ENCODE results near the gene IL2RA.

IL2RA gene

DNA sequence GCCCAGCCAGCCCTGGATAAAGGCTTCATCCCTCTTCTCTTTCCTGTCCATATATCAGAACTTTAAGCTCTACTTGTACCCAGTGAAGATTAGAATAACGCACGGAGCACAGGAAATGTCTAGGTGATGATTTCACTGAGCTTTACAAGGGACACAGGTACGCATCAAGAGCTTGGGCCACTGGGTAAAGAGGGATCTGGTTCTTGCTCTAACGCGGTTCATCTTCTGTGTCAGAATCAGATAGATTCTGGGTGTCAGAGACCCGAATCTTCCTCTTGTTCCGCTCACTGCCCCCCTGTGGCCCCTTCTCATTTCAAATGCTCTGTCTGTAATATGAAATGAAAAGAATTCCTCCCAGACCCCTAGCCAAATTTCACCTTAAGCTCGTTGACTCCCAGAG, 24.7 kb downstream of the IL2RA start:
- no peak for DNase-seq

DNA sequence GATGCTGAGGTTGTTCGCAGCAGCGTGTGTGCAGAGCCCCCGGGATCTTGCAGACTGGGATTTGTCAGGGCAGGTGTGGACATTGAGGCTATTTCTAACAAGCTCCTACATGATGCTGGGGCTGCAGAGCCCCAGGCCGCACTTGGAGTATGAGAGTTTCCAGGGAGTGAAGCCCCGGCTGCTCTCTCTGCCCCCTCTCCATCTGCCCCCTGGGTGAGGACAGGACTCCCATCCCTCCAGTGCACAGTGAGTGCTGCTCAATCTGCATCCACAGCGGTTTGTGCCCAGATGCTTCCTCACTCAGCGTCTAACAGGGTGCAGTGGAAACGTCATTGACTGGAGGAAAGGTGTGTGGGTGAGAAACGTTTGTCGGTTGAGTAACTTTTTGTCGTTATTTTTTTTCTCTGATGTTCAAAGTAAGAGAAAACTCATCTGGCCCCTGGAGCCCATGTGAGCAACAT, 25.3 kb downstream of the IL2RA start:
- DNase-seq, result no peak

DNA sequence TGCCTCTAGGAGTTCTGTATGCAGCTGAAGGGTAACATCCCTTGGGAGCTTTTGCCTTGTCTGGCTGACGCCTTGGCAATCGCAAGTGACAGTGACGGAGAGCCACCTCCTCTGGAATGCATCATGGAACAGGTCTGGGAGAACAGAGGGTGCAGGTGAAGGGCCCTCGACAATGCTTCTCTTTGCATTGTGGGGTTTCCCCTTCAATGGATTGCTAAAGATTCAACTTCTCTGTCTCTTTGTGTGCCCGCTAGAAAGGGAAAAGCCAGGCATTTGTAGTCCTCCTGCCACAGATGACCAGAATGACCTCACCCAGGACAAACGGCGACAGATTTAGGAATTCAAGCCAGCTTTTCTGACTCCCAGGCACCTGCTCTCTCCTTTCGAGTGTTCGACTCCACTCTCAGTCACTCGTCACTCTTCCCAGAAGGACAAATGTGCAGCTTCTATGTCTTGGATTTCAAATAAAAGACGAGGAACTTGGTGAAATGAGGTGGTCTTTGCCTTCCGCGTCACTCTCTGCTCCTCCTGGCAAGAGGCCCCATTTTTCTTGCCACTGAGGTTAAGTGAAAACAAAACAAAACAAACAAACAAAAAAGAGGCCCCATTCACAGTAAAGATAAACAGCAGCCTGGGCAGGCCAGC, 26.1 kb downstream of the IL2RA start:
- DNase-seq, result no peak

DNA sequence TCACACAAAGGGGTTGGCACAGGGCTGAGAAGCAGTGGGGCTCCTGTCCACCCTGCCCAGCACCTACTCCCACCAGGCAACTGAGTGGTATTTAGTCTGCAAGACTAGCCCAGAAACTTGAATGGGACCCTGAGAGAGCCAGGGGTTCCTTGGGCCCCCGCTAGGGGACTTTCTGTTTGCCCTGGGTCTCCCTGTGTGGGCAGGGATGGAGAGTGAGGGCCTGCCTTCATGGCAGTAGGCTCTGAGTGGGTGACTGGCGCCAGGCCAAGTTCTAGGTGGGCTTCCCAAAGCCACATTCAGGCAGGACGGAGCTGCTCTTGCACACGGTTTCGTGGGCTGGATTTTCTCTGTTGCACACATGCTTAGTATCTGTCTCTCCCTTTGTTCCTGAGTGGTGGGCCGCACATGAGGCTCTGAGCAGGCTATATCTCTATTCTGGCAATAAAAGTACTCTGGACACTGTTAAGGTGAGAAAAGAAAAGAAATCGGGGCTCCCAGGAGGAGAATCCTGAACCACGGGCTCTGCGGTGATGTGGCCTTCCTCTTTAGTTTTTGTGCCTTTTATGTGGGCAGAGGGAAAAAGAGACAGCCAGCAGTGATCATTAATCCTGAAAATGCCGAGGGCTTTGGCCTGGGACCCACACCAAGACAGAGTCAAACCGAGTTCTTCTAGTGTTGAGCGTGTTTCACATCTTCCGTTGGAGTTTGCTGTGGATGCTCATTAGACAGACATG, 26.9 kb downstream of the IL2RA start:
- no peak for DNase-seq

DNA sequence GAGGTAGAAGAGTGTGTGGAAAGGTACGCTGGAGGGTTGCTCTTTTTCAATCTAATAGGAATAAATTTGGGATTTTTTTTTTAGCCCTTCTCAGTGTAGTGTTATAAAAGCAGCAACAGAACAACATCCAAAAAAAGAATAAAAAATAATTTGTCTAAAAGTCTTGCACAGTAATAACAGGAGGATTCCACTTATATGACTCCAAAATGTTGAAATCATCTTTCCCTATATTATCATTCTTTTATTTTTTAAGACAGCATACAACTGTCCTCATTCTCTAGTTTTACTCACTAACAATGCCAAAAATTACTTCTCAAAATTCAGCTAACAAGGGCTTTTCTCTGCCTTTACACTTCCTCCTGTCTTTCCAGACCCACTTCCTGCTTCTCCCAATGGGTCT, 27.8 kb downstream of the IL2RA start:
- no peak for DNase-seq

DNA sequence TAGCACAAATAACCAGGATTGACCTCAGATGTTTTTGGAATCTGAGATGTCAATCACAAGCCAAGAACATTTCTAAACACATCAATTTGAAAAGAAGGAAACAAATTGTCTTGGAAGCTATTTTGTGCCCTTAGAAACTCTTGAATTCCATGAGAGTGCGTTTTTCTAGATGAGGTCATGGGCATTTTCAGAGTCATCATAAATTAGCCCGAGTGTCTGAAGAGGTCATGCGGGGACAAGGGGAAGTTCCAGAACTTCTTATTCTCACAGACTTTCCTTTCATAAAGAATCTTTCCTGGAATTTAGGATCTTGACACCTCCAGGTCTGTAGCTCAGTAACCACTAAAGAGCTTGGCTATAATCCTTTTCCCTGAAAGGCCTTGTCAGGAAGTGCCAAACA, 28.2 kb downstream of the IL2RA start:
- no peak for DNase-seq

DNA sequence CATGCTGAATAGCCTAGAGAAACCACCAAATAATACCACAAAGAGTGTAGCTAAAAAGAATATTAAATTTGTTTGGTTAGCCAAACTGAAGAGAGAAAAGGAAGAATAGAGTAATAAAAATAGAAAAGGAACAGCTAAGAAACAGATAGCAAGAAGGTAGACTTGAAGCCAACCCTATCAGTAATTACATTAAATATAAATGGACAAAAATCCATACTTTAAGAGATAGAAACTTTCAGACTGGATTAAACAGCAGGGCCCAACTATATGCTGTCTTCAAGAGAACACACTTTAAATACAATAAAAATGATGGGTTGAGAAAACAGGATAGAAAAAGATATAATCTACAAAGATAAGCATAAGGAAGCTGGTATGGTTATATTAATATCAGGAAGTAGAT, 31.2 kb downstream of the IL2RA start:
- DNase-seq, result no peak

DNA sequence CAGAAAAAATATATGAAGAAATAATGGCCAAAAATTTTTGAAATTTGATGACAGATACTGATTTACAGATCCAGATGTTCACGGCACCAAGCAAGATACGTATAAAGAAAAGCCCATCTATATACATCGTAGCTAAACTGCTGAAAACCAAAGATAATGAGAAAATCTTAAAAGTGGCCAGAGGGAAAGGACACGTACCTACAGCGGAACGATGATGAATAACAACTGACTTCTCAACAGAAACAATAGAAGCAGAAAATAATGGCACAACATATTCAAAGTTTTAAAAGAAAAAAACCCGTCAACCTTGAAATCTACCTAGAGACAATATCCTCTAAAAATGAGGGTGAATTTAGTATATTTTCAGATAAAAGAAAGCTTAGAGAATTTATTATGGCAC, 31.9 kb downstream of the IL2RA start:
- no peak for DNase-seq

DNA sequence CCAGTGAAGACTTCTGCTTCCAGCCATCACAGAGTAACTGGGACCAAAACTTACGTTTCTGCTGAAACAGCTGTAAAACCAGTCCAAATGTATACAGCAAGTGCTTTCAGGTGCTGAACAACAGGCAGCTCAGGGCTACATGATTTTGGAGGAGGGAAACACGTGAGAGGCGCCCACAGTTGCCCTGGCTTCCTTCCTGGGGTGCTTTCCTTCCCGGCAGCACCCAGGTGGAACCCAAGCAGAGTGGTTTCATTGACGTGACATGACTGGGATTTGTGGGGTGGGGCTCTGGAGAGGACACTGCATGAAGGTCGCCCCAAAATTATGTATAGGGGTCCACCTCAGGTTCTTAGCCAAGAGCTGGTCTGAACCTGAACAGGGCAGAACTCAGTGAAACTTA, 34.2 kb downstream of the IL2RA start:
- DNase-seq, result no peak

DNA sequence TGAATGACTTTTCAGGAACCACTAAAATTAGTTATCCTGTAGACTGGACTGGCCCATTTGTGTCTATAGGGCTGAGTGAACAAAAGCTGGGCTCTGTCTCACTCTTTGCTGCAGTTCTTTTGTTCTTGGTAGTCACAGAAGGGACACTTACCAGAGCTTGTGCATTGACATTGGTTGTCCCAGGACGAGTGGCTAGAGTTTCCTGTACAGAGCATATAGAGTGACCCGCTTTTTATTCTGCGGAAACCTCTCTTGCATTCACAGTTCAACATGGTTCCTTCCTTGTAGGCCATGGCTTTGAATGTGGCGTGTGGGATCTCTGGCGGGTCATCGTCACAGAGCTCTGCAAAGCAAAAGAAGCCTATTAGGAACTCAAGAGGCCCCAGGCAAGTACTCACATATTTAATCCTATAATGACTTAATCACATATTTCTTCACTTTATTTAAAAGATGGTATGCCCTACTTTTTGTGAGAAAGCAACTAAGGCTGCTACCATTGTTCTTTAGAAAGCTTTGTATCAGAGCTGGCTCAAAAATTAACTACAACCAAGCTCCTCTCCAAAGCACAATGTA, 36.4 kb downstream of the IL2RA start:
- DNase-seq, result no peak

DNA sequence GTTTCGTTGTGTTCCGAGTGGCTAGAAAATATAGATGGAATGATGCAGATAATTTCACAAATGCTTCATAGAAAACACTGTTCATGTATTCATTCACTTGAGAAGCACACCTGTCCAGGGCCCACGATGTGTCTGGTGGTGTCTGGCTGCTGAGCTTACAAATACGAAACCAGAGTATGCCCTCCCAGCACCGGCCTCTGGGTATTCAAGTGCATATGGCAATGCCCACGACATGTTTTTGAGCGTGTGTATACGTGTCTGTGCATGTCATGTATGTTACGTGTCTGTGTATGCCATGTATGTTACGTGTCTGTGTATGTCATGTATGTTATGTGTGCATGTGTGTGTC, 37.9 kb downstream of the IL2RA start:
- no peak for DNase-seq

DNA sequence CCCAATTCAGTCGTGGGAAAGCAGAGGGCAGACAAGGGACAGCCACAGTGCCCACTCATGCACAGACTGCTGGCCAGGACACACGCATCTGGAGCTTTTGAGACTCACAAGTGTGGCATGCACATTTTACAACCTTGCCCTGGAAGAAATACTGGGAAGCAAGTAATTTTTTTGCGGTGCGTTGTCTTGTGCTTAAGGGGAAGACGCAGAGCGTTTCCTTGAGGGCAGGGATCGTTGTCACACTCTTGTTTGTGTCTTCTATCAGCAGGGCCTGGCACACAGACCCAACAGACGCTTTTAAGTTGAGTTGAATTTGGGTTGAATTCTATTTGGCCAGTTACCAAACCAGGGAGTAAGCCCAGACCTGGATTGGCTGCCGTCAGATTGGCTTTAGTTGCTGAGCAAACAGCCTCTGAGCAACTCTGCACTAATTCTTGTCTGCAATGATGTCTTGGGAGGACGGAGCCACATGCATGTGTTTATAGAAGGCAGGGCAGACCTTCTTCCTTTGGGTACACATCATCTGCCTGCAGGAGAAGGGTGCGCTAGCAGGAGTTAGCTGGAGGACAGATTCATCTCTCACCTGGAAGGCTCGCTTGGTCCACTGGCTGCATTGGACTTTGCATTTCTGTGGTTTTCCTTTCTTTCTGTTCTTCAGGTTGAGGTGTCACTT, 38.4 kb downstream of the IL2RA start:
- DNase-seq, result no peak

DNA sequence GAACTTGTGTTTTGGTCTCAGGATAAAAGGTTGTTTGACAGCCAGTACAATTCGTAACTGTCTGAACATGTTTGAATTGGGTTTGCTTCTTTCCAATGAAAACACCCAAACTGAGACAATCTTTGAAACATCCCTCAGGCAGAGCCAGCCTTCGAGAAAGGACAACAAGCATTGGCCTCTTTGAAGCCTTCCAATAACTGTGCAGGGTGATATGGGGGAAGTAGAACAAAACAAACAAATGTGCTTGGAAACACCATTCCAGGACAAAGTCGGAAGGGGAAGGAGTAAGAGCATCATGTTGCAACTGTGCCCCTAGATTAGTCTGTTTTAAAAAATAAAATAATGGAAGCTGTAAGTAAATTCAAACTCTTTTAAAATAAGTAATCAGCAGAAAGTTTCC, 39.5 kb downstream of the IL2RA start:
- no peak for DNase-seq

DNA sequence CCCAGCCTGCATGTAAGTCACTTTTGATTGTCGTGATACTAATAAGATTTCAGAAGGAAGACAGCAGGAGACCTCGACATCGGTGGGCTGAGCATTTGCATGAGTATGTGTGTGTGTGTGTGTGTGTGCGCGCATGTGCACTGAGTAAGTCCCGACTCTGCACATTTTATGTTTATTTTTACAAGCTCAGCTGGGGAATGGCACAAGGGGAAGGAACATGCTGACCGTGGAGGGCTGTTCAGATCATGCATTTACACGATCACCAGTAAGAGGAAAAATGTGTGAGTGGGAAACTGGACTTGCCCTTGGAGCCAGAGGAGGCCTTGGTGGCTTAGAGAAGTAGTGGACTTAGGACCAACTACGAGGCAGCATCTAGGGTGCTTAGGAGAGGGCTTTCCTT, 41.3 kb downstream of the IL2RA start:
- DNase-seq, result no peak

DNA sequence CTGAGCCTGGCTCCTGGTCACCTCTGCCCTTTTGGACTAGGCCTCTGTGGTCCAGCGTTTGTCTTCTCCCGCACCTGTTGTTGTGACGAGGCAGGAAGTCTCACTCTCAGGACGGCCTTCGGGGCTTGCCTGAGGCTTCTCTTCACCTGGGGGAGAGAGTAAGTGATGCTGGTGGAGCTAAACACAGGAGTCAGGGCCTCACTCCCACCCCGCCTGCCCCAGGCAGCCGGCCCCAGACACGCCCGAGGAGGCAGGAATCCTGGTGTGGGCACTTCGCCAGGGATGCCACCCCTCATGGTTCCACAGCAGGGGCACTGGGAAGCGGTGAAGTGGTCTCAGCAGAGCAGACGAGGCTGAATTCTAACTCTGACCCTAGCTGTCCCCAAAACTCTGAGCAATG, 42.4 kb downstream of the IL2RA start:
- DNase-seq, result no peak

DNA sequence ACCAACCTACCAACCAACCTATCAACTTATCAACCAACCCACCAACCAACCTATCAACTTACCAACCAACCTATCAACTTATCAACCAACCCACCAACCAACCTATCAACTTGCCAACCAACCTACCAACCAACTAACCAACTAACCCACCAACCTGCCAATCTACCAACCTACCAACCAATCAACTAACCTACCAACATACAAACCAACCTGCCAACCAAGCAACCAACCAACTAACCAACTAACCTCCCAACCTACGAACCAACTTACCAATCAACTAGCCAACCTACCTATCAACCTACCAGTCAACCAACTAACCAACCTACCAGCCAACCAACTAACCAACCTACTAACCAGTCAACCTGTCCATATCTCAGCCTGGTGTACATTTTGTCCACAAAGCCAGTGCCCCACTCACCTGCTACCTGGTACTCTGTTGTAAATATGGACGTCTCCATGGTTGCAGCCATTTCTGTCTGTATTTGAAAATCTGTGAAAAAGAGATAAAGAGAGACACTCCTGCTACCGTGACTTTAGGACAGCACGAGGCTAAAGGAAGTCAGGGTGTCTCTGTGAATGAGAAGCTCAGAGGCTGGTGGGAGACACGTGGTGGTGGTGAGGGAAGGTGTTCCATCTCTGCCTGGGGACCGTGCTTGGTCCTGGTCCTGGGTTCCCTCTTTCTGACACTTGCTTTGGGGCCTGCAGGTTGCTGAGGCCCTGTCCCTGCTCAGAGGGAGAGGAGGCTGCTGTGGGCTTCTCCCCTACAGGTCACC, 43.0 kb downstream of the IL2RA start:
- DNase-seq, result no peak

DNA sequence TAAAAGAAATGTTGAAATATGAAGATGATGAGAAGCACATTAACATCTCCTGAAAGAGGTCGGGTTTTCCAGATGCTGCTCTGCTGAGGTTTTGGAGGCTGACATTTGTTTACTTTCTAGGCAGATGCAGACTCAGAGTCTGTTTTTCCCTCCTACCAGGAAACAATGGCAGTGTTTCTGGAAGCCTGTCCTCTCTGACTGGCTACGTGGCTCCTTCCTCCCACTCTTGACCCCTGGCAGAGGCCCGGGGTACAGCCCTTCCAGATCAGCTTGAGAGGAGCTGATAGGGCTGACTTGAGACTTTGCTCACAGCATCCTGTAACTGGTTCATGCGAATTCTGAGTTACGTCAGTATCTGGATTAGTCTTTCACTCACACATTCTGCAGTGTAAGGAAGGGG, 43.7 kb downstream of the IL2RA start:
- DNase-seq, result no peak

DNA sequence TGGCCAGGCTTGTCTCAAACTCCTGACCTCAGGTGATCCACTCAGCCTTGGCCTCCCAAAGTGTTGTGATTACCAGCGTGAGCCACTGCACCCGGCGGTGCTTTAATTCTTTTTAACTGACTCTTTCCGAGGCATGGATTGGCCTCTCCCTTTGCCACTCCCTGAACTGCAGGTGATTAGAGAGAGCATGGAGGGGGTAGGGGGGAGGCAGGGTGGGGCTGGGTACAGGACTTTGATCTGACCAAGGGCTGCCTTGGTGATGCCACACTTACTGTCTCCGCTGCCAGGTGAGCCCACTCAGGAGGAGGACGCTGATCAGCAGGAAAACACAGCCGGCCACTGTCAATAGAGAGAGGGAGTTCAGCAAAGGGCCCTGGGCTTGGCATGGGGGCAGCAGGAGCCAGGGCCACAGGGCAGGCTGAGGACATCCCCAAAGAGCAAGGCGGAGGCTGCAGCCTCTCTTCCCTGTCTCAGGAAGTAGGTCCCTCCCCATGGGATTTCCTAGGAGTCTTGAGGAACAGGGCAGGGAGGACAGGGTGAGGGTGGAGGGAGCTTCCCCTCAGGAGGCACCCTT, 44.3 kb downstream of the IL2RA start:
- no peak for DNase-seq

DNA sequence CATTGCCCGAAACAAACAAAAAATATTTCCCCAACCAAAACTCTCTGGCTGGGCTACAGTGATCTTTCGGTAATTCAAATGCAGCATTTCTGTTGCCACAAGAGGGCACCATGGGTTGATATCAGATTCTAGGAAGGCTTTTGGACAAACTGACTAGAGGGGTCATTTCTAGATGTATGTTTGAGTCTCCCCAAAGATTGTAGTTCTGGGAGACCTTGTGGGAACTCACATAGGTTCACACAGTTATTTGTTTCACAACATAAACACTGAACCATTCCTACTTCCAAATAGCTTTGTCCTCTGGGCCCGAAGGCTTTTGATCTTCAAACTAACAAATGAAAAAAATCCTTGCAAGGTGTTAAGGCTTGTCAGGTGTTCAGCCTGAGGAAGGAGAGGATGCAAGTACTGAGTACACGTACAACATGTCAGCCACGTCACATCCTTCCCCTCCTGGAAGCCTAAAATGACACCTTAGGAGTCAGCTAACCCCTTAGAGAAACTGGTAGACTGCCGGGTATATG, 47.9 kb downstream of the IL2RA start:
- peak; percentile 62 for DNase-seq

DNA sequence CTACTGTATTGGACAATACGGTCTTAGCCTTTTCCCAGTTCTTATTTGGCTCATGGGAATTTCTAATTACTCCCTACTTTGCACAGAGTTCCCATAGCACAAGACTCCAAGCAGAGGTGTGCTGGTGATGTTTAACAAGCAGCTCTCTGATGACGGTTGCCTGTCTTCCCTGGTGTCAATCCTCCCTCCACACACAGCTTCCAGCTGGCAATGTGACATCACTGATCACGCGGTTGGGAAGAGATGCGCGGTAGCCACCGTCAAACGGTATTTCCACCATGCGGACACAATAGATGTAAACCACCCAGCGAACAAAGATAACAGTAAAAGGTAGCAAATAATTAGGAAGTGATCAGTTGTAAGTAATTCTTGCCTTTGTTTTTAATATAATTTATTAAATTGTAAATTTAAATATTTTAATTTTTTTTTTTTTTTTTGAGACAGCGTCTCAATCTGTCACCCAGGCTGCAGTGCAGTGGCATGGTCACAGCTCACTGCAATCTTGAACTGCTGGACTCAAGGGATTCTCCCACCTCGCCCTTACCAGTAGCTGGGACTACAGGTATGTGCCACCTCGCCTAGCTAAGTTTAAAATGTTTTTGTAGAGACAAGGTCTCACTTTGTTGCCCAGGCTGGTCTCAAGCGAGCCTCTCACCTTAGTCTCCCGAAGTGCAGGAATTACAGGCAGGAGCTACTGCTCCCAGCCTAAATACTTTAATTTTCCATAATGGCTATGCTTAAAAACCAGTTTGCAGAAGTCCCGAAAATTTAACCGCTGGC, 48.6 kb downstream of the IL2RA start:
- no peak for DNase-seq

DNA sequence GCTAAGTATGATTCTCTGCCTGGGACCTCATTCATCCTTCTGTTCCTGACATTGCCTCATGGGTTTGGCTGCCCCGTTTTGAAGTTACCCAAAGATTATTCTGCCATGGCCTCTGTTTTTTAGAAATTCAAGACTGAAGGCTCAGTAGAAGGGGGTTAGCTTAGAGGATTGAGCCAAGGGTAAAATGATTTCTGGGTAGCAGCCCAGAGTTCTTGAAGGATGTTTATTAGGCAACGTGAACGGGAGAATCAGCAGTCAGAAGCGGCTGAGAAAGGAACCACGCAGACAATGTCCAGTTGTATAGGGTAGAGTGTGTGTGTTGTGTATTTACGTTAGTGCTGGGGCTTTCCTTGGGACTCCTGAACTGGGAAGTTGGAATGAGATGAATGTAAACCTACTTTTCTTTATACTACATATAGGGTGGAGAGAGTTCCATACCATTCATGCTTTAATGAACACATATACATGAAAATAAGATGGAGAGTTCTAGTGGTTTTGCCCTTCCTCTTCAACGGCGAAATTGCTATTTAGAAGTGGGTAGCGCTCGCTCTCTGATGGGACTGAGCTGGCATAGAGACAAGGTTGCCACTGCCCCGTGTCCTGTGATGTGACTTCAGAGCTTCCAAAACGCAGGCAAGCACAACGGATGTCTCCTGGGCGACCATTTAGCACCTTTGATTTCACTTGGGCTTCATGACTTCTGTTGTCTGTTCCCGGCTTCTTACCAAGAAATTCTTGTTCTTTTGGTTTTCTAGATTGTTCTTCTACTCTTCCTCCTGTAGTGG, 49.9 kb downstream of the IL2RA start:
- DNase-seq, result no peak
